ENCODE measurements around the gene SYNC.
A peak's percentile ranks its signal among the peaks of the same experiment; 100 is the strongest.

SYNC gene

GRCh38 chr1:32736812-32737791 is 34.5 kb upstream of the SYNC start:
- ChIA-PET CTCF (interaction anchor here (1.3 kb wide), 1 partner anchor 25 kb away, joined by 6 read pairs; no protein-coding TSS in a partner anchor), POLR2A (ENCODE audit: low non-redundant PET) (no interaction called here)
- TF ChIP-seq CTCF (conservative IDR thresholded peaks at IDR 0.05; ENCODE audit: low read depth): no peak
- DNase-seq (ENCODE audit: low spot score): no peak
- H3K27ac ChIP-seq: peak overlapping the region; percentile 69

GRCh38 chr1:32733582-32734321 is 31.2 kb upstream of the SYNC start:
- ChIA-PET POLR2A (ENCODE audit: low non-redundant PET) (no interaction called here), CTCF (interaction anchor here (0.6 kb wide), 1 partner anchor 21 kb away, joined by 5 read pairs; no protein-coding TSS in a partner anchor)
- no peak for DNase-seq (ENCODE audit: low spot score)
- TF ChIP-seq CTCF (conservative IDR thresholded peaks at IDR 0.05; ENCODE audit: low read depth): no peak
- peak overlapping the region; percentile 18 for H3K27ac ChIP-seq

- H3K27ac ChIP-seq: peak overlapping the region; percentile 60
- CTCF ChIA-PET: interaction anchor here (0.6 to 2.7 kb wide), 4 partner anchors 17 to 335 kb away, joined by 3 to 24 read pairs (median 5); partner anchors contain the start of gene BSDC1
- no peak for DNase-seq (ENCODE audit: low spot score)
- no peak for TF ChIP-seq CTCF (conservative IDR thresholded peaks at IDR 0.05; ENCODE audit: low read depth)
- POLR2A ChIA-PET (ENCODE audit: low non-redundant PET): interaction anchor here (0.6 kb wide), 1 partner anchor 123 kb away, joined by 3 read pairs; no protein-coding TSS in a partner anchor
Observed at GRCh38 chr1:32729254-32730046, 26.9 kb upstream of the SYNC start.

- no peak for DNase-seq (ENCODE audit: low spot score)
- POLR2A ChIA-PET (ENCODE audit: low non-redundant PET): no interaction called here
- TF ChIP-seq CTCF (conservative IDR thresholded peaks at IDR 0.05; ENCODE audit: low read depth): no peak
- peak overlapping the region; percentile 60 for H3K27ac ChIP-seq
- CTCF ChIA-PET: interaction anchor here (0.6 to 2.7 kb wide), 3 partner anchors 16 to 44 kb away, joined by 3 to 24 read pairs (median 6); no protein-coding TSS in a partner anchor
Observed at GRCh38 chr1:32728413-32729077, 26.0 kb upstream of the SYNC start.

- CTCF ChIA-PET: interaction anchor here (0.6 to 2.7 kb wide), 2 partner anchors 16 to 19 kb away, joined by 3 to 24 read pairs; no protein-coding TSS in a partner anchor
- no peak for DNase-seq (ENCODE audit: low spot score)
- POLR2A ChIA-PET (ENCODE audit: low non-redundant PET): no interaction called here
- TF ChIP-seq CTCF (conservative IDR thresholded peaks at IDR 0.05; ENCODE audit: low read depth): no peak
- H3K27ac ChIP-seq: peak overlapping the region; percentile 60; the same call in 1 of the 2 replicates
Observed at GRCh38 chr1:32727876-32728275, 25.3 kb upstream of the SYNC start.

Data from RWPE1 (cell line).